GM12878 (cell line): ENCODE measurements around the gene GRIA4. TPM values are rescaled to one million over a fixed set of nuclear protein-coding genes. Genes with fewer than 3 reads are reported as not detected.

Experiments
- ASH2L ChIP-seq: fragments of 300-600, 200-600 bp; sonication (generic); IDR thresholded peaks from 2 replicates; pipeline ENCODE4 v1.6.1; 2017; ENCODE audit warnings: low read depth, mild to moderate bottlenecking, borderline replicate concordance
- BACH1 ChIP-seq: fragments of 450-650 bp; IDR thresholded peaks from 2 replicates; pipeline ENCODE4 v1.6.1; 2017; ENCODE audit warnings: mild to moderate bottlenecking, borderline replicate concordance
- BRCA1 ChIP-seq: IDR thresholded peaks from 2 replicates; pipeline ENCODE4 v1.6.1; 2011; ENCODE audit warnings: low read depth, low read length, improper control_type of control experiment
- CREB1 ChIP-seq: IDR thresholded peaks from 2 replicates; pipeline ENCODE4 v1.6.1; 2012; ENCODE audit warnings: low read depth, mild to moderate bottlenecking, inconsistent platforms
- ETV6 ChIP-seq, 2 experiments: fragments of 450-650 bp in 1 of 2; IDR thresholded peaks in 1 of 2; conservative IDR thresholded peaks in 1 of 2; 2 replicates each; pipeline ENCODE4 v1.6.1; 2014; ENCODE audit warnings: antibody characterized with exemption in 1 of 2, borderline replicate concordance in 1 of 2, low read depth in 1 of 2, mild to moderate bottlenecking in 1 of 2, moderate library complexity in 1 of 2
- HCFC1 ChIP-seq: fragments of 150-350 bp; IDR thresholded peaks from 2 replicates; pipeline ENCODE4 v1.6.1; 2014; ENCODE audit warnings: low read length
- NFIC ChIP-seq: IDR thresholded peaks from 2 replicates; pipeline ENCODE4 v1.6.1; 2012; ENCODE audit warnings: low read depth, mild to moderate bottlenecking, inconsistent platforms, low read length, moderate library complexity
- NR2C2 ChIP-seq: IDR thresholded peaks from 2 replicates; pipeline ENCODE4 v1.6.1; 2011; ENCODE audit warnings: borderline replicate concordance, low read depth; ENCODE audit not compliant: control insufficient read depth, insufficient read length
- NRF1 ChIP-seq: conservative IDR thresholded peaks from 2 replicates; pipeline ENCODE4 v1.6.1; 2011; ENCODE audit warnings: mild to moderate bottlenecking, low read depth, low read length, improper control_type of control experiment
- RAD21 ChIP-seq: IDR thresholded peaks from 2 replicates; pipeline ENCODE4 v1.6.1; 2011; ENCODE audit warnings: mild to moderate bottlenecking, low read depth, low read length, moderate library complexity; ENCODE audit not compliant: insufficient read depth
- STAT1 ChIP-seq: fragments of 450-650 bp; conservative IDR thresholded peaks from 2 replicates; pipeline ENCODE4 v1.6.1; 2014; ENCODE audit warnings: antibody characterized with exemption, mild to moderate bottlenecking
- SUZ12 ChIP-seq: fragments of 200-600 bp; sonication (generic); IDR thresholded peaks from one replicate; pipeline ENCODE4 v1.6.1; 2018; ENCODE audit warnings: antibody characterized with exemption, mild to moderate bottlenecking; ENCODE audit not compliant: unreplicated experiment
- TAF1 ChIP-seq: IDR thresholded peaks from 2 replicates; pipeline ENCODE4 v1.6.1; 2011; ENCODE audit warnings: mild to moderate bottlenecking, low read depth, low read length, borderline replicate concordance
- TARDBP ChIP-seq: IDR thresholded peaks from 2 replicates; pipeline ENCODE4 v1.6.1; 2016; ENCODE audit warnings: borderline replicate concordance
- TBL1XR1 ChIP-seq: IDR thresholded peaks from 2 replicates; pipeline ENCODE4 v1.6.1; 2012; ENCODE audit warnings: low read depth, low read length, improper control_type of control experiment
- TCF3 ChIP-seq: IDR thresholded peaks from 2 replicates; pipeline ENCODE4 v1.6.1; 2012; ENCODE audit warnings: low read depth, mild to moderate bottlenecking, low read length, borderline replicate concordance; ENCODE audit not compliant: insufficient read depth
- YY1 ChIP-seq: IDR thresholded peaks from 2 replicates; pipeline ENCODE4 v1.6.1; 2011; ENCODE audit warnings: low read depth, mild to moderate bottlenecking, low read length
- ZNF24 ChIP-seq: fragments of 450-650 bp; IDR thresholded peaks from 2 replicates; pipeline ENCODE4 v1.6.1; 2017; ENCODE audit warnings: antibody characterized with exemption, mild to moderate bottlenecking
- ZSCAN29 ChIP-seq: fragments of 450-650 bp; IDR thresholded peaks from 2 replicates; pipeline ENCODE4 v1.6.1; 2017; ENCODE audit warnings: mild to moderate bottlenecking, moderate library complexity
- polyA plus RNA-seq, 11 experiments: library from polyadenylated mRNA; depleted of rRNA in 4 of 11; unstranded in 6 of 11; stranded (reverse) in 5 of 11; fragments of >200 nt; fragmentation: Nextera tagmentation in 4 of 11; fragmentation: Illumina TruSeq in 1 of 11; extraction: Ambion mirVana in 4 of 11; extraction: Trizol in 1 of 11; gene quantifications; 1 replicate in 1 of 11; 2 replicates in 10 of 11; pipeline versions ENCODE4 v1.2.1 to v1.2.3, GENCODE V29; 2011 to 2016; ENCODE audit warnings: inconsistent platforms in 2 of 11, missing spikeins in 2 of 11, low read depth in 1 of 11
- total RNA-seq, 4 experiments: library from RNA; depleted of rRNA in 3 of 4; stranded (reverse); fragments of >200 nt in 3 of 4; fragmentation: Illumina TruSeq in 1 of 4; extraction: Trizol in 1 of 4; gene quantifications; 2 replicates each; pipeline versions ENCODE4 v1.2.1 to v1.2.3, GENCODE V29; 2013 to 2021
- TF ChIP-seq, protein P1 (sequence below): fragments of 450-650 bp; IDR thresholded peaks from 2 replicates; pipeline ENCODE4 v1.6.1; 2014; ENCODE audit warnings: mild to moderate bottlenecking
- TF ChIP-seq, protein P2 (sequence below): fragments of 450-650 bp; IDR thresholded peaks from 2 replicates; pipeline ENCODE4 v1.6.1; 2017; ENCODE audit warnings: mild to moderate bottlenecking, moderate library complexity
- TF ChIP-seq, protein P3 (sequence below): IDR thresholded peaks from 2 replicates; pipeline ENCODE4 v1.6.1; 2011; ENCODE audit warnings: borderline replicate concordance, low read depth, mild to moderate bottlenecking, moderate library complexity, mixed read lengths, low read length; ENCODE audit not compliant: insufficient read depth; ENCODE audit errors: extremely low read length
- TF ChIP-seq, protein P4 (sequence below): fragments of 450-650 bp; IDR thresholded peaks from 2 replicates; pipeline ENCODE4 v1.6.1; 2017; ENCODE audit warnings: low read depth, mild to moderate bottlenecking, moderate library complexity

GRIA4 gene
- total and polyA plus RNA-seq, 10 of the 15 experiments (the other 5 are each of a cell fraction or from before 2014, with no cell fraction given): 0.04 TPM; not detected in 9

DNA sequence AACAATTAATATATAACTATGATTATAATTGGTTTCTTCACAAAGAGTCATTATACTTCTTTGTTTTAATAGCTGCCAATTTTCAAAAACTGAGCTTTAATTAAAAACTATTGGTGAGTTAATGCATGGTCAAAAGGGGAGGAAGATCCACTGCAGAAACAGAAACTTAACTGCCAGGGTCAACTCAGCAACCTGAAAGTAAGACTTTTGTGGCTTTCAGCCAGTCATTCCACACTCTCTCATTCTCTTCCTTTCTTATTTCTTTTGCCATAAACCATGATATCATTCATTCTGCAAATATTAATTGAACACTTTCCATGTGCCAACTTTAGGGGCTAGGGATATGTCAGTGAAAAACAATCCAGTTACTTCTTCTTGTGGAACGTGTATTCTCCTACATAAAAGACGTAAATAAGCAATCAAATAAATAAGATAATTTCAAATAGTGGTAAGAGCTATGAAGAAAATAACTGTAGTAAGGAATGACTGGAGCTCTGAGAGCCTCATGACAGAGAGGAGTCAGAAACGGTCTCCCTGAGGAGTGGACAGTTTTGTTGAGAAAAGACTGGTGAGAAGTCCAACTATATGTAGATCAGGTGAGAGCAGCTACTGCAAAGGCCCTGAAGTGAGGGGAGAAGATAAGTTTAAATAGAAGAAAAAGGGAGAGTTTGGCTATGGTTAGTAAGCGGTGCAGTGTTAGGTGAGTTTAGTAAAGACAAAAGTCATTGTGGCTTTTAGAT, 130.5 kb downstream of the GRIA4 start (continued):
- TF ChIP-seq TAF1 (no peak), YY1 (no peak), ZSCAN29 (no peak), TBL1XR1 (no peak), ZNF24 (peak; percentile 81), TARDBP (no peak), ETV6 (conservative IDR thresholded peaks at IDR 0.05 in 1 of 2, IDR thresholded peaks at IDR 0.05 in 1 of 2; ENCODE audit: borderline replicate concordance in 1 of 2, low read depth in 1 of 2) (no peak), NFIC (peak; percentile 51; the same call in 1 of the 2 replicates), BRCA1 (no peak), BACH1 (no peak), RAD21 (no peak), HCFC1 (no peak), NR2C2 (no peak), NRF1 (no peak), STAT1 (no peak), TCF3 (no peak), CREB1 (no peak), ASH2L (no peak), SUZ12 (no peak)
- TF ChIP-seq, protein P1, sequence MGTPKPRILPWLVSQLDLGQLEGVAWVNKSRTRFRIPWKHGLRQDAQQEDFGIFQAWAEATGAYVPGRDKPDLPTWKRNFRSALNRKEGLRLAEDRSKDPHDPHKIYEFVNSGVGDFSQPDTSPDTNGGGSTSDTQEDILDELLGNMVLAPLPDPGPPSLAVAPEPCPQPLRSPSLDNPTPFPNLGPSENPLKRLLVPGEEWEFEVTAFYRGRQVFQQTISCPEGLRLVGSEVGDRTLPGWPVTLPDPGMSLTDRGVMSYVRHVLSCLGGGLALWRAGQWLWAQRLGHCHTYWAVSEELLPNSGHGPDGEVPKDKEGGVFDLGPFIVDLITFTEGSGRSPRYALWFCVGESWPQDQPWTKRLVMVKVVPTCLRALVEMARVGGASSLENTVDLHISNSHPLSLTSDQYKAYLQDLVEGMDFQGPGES: no peak
- TF ChIP-seq, protein P2, sequence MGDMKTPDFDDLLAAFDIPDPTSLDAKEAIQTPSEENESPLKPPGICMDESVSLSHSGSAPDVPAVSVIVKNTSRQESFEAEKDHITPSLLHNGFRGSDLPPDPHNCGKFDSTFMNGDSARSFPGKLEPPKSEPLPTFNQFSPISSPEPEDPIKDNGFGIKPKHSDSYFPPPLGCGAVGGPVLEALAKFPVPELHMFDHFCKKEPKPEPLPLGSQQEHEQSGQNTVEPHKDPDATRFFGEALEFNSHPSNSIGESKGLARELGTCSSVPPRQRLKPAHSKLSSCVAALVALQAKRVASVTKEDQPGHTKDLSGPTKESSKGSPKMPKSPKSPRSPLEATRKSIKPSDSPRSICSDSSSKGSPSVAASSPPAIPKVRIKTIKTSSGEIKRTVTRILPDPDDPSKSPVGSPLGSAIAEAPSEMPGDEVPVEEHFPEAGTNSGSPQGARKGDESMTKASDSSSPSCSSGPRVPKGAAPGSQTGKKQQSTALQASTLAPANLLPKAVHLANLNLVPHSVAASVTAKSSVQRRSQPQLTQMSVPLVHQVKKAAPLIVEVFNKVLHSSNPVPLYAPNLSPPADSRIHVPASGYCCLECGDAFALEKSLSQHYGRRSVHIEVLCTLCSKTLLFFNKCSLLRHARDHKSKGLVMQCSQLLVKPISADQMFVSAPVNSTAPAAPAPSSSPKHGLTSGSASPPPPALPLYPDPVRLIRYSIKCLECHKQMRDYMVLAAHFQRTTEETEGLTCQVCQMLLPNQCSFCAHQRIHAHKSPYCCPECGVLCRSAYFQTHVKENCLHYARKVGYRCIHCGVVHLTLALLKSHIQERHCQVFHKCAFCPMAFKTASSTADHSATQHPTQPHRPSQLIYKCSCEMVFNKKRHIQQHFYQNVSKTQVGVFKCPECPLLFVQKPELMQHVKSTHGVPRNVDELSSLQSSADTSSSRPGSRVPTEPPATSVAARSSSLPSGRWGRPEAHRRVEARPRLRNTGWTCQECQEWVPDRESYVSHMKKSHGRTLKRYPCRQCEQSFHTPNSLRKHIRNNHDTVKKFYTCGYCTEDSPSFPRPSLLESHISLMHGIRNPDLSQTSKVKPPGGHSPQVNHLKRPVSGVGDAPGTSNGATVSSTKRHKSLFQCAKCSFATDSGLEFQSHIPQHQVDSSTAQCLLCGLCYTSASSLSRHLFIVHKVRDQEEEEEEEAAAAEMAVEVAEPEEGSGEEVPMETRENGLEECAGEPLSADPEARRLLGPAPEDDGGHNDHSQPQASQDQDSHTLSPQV: no peak
- TF ChIP-seq, protein P3, sequence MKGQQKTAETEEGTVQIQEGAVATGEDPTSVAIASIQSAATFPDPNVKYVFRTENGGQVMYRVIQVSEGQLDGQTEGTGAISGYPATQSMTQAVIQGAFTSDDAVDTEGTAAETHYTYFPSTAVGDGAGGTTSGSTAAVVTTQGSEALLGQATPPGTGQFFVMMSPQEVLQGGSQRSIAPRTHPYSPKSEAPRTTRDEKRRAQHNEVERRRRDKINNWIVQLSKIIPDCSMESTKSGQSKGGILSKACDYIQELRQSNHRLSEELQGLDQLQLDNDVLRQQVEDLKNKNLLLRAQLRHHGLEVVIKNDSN: no peak
- TF ChIP-seq, protein P4, sequence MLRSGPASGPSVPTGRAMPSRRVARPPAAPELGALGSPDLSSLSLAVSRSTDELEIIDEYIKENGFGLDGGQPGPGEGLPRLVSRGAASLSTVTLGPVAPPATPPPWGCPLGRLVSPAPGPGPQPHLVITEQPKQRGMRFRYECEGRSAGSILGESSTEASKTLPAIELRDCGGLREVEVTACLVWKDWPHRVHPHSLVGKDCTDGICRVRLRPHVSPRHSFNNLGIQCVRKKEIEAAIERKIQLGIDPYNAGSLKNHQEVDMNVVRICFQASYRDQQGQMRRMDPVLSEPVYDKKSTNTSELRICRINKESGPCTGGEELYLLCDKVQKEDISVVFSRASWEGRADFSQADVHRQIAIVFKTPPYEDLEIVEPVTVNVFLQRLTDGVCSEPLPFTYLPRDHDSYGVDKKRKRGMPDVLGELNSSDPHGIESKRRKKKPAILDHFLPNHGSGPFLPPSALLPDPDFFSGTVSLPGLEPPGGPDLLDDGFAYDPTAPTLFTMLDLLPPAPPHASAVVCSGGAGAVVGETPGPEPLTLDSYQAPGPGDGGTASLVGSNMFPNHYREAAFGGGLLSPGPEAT: peak; percentile 15; the same call in 1 of the 2 replicates
